DLD1 (cell line): ENCODE data around the gene SNAI1.

Experiments used
- in situ Hi-C: cut with HindIII; loops from 2 replicates; pipeline ENCODE4 v1.10.0; 2017; ENCODE audit warnings: low sequenced_read_pairs

Gene SNAI1

GRCh38 chr20:50032955-50033666, 50.3 kb downstream of the SNAI1 start:
- in situ Hi-C loops = no loop called here

- in situ Hi-C loops = no loop called here
Observed at GRCh38 chr20:50034567-50035180, 51.9 kb downstream of the SNAI1 start.

GRCh38 chr20:50036703-50037102, 53.9 kb downstream of the SNAI1 start:
- in situ Hi-C loops = no loop called here

- in situ Hi-C loops = no loop called here
Observed at GRCh38 chr20:50037123-50037522, 54.3 kb downstream of the SNAI1 start.

- in situ Hi-C loops = no loop called here
Observed at GRCh38 chr20:50037575-50037974, 54.8 kb downstream of the SNAI1 start.

GRCh38 chr20:50038169-50038568, 55.4 kb downstream of the SNAI1 start:
- in situ Hi-C loops = no loop called here
